Glutamatergic neuron (in vitro differentiated cells): ENCODE results near the gene CPE. TPM values are rescaled to one million over a fixed set of nuclear protein-coding genes. Genes with fewer than 3 reads are reported as not detected.
"Not testable (repeated sequence)": the region's sequence is repeated elsewhere in the genome, so short reads cannot be mapped to it uniquely, and the experiment has no call there.

Experiments
- DNase-seq: peaks from one replicate; pipeline ENCODE4 v3.0.0; 2022
- H3K27ac Mint-ChIP-seq: one replicate; pipeline ENCODE4 v1.8.0; 2020; ENCODE audit warnings: mild to moderate bottlenecking, mixed read lengths, inconsistent platforms; ENCODE audit not compliant: unreplicated experiment
- H3K27me3 Mint-ChIP-seq: one replicate; pipeline ENCODE4 v1.8.0; 2020; ENCODE audit warnings: mild to moderate bottlenecking, moderate library complexity, mixed read lengths, inconsistent platforms; ENCODE audit not compliant: unreplicated experiment
- H3K36me3 Mint-ChIP-seq: one replicate; pipeline ENCODE4 v1.8.0; 2020; ENCODE audit warnings: mild to moderate bottlenecking, mixed read lengths, inconsistent platforms; ENCODE audit not compliant: unreplicated experiment
- H3K4me1 Mint-ChIP-seq: one replicate; pipeline ENCODE4 v1.8.0; 2020; ENCODE audit warnings: mild to moderate bottlenecking, low read depth, mixed read lengths, inconsistent platforms; ENCODE audit not compliant: unreplicated experiment
- H3K4me3 Mint-ChIP-seq: one replicate; pipeline ENCODE4 v1.8.0; 2020; ENCODE audit warnings: mild to moderate bottlenecking, mixed read lengths, inconsistent platforms; ENCODE audit not compliant: unreplicated experiment
- H3K9me3 Mint-ChIP-seq: one replicate; pipeline ENCODE4 v1.8.0; 2020; ENCODE audit warnings: mild to moderate bottlenecking, moderate library complexity, mixed read lengths, inconsistent platforms; ENCODE audit not compliant: unreplicated experiment
- total RNA-seq: library from RNA; stranded (reverse); fragmentation: NEBNext Ultra II Directional; extraction: Animal tissue kit (Norgen Biotek cat#: 25700); gene quantifications from one replicate; pipeline ENCODE4 v1.2.1, GENCODE V29; 2021; ENCODE audit not compliant: unreplicated experiment
- TF ChIP-seq, protein P1 (sequence below): fragments of 200-600 bp; sonication (generic); IDR thresholded peaks from one replicate; pipeline ENCODE4 v1.5.0; 2021; ENCODE audit not compliant: partially characterized antibody, unreplicated experiment

The CPE gene
- total RNA-seq, 1 donor from 2014 or later = 253 TPM

DNA sequence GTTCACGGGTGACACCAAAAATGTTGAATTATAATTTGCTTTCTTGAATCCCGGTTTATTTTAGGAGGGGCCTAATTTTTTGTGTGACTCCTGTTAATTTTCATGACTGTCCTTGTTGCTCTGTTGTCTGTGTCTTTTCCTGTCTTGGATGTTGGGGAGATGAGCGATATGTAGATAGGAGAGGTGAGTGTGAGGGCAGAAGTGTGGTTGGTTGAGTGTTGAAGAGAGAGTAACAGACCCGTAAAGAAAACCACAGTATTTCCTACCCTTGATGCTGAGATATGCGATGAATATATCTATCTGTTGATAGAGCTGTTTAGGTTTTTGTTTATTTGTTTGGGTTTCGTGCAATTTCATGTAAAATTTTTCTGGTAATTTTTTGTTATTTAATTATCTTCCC lies 70.5 kb downstream of the CPE start:
- TF ChIP-seq, protein P1, sequence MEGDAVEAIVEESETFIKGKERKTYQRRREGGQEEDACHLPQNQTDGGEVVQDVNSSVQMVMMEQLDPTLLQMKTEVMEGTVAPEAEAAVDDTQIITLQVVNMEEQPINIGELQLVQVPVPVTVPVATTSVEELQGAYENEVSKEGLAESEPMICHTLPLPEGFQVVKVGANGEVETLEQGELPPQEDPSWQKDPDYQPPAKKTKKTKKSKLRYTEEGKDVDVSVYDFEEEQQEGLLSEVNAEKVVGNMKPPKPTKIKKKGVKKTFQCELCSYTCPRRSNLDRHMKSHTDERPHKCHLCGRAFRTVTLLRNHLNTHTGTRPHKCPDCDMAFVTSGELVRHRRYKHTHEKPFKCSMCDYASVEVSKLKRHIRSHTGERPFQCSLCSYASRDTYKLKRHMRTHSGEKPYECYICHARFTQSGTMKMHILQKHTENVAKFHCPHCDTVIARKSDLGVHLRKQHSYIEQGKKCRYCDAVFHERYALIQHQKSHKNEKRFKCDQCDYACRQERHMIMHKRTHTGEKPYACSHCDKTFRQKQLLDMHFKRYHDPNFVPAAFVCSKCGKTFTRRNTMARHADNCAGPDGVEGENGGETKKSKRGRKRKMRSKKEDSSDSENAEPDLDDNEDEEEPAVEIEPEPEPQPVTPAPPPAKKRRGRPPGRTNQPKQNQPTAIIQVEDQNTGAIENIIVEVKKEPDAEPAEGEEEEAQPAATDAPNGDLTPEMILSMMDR = no peak
- Mint-ChIP-seq H3K9me3 (peaks cover 1% of the 10 kb centered on the region), H3K4me3 (no peak overlapping the region), H3K27ac (peak overlapping the region; percentile 7), H3K27me3 (no peaks in the 10 kb centered on the region), H3K36me3 (peaks cover 4% of the 10 kb centered on the region), H3K4me1 (peaks cover 15% of the 10 kb centered on the region)
- DNase-seq = no peak

- TF ChIP-seq, protein P1 = no peak
- peak overlapping the region; percentile 65 for H3K4me3 Mint-ChIP-seq
- H3K27ac Mint-ChIP-seq = peak overlapping the region; percentile 74
- peaks cover 4% of the 10 kb centered on the region for H3K36me3 Mint-ChIP-seq
- H3K9me3 Mint-ChIP-seq = peaks cover 1% of the 10 kb centered on the region
- H3K27me3 Mint-ChIP-seq = no peaks in the 10 kb centered on the region
- DNase-seq = peak; percentile 60
- peaks cover 16% of the 10 kb centered on the region for H3K4me1 Mint-ChIP-seq
Observed at GRCh38 chr4:165450871-165451270, 72.1 kb downstream of the CPE start.

- H3K27ac Mint-ChIP-seq, H3K9me3 Mint-ChIP-seq, H3K4me3 Mint-ChIP-seq, H3K27me3 Mint-ChIP-seq, H3K36me3 Mint-ChIP-seq, DNase-seq: not testable (repeated sequence)
- peaks cover 26% of the 10 kb centered on the region for H3K4me1 Mint-ChIP-seq
Observed at GRCh38 chr4:165453140-165453539, 74.3 kb downstream of the CPE start.

DNA sequence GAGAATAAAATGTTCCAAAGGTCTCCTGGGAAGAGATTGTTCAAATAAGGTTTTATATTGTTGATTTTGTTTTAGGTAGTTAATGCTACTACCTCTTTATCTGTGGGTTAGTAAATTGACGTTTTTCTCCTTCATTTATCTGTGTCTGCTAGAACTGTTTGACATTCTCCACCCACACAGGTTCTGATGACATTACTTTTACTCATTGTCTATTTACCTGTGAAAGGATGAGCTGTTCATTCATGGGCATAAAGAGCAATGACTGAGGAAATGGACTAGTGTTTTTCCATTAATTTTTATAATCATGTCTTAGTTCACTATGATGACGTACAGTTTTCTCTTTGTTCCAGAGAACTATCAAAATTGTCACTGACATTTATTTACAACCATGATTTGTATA lies 75.6 kb downstream of the CPE start:
- Mint-ChIP-seq H3K4me3 (no peak overlapping the region), H3K4me1 (peaks cover 30% of the 10 kb centered on the region), H3K27ac (no peak overlapping the region), H3K36me3 (peaks cover 4% of the 10 kb centered on the region), H3K9me3 (peaks cover 1% of the 10 kb centered on the region), H3K27me3 (no peaks in the 10 kb centered on the region)
- DNase-seq = no peak
- TF ChIP-seq, protein P1 = no peak

- H3K4me3 Mint-ChIP-seq = no peak overlapping the region
- H3K36me3 Mint-ChIP-seq = peaks cover 4% of the 10 kb centered on the region
- TF ChIP-seq, protein P1 = no peak
- peak overlapping the region; percentile 26 for H3K27ac Mint-ChIP-seq
- H3K27me3 Mint-ChIP-seq = peaks cover 3% of the 10 kb centered on the region
- DNase-seq = no peak
- H3K4me1 Mint-ChIP-seq = peaks cover 32% of the 10 kb centered on the region
- H3K9me3 Mint-ChIP-seq = no peaks in the 10 kb centered on the region
Observed at GRCh38 chr4:165457793-165458192, 79.0 kb downstream of the CPE start.
